HG03457 (cell line): Measurements from ENCODE around the gene CEBPE.
"Not testable (repeated sequence)": the region's sequence is repeated elsewhere in the genome, so short reads cannot be mapped to it uniquely, and the experiment has no call there.

Source experiments
- ATAC-seq: cut with Tn5 transposase; IDR thresholded peaks from one replicate; pipeline ENCODE4 v1.9.1; 2021; ENCODE audit warnings: moderate number of reproducible peaks; ENCODE audit not compliant: unreplicated experiment

CEBPE gene

GRCh38 chr14:23123419-23123818 is 4.4 kb upstream of the CEBPE start:
- ATAC-seq, result no peak

GRCh38 chr14:23122086-23122485 is 3.0 kb upstream of the CEBPE start:
- ATAC-seq, result no peak

- no peak for ATAC-seq
These were observed 2.3 kb upstream of the CEBPE start for GRCh38 chr14:23121361-23121771.

- ATAC-seq, result peak; percentile 53
These were observed 1.6 kb upstream of the CEBPE start for GRCh38 chr14:23120541-23121251.

- ATAC-seq, result no peak
These were observed 590 bp upstream of the CEBPE start for GRCh38 chr14:23119363-23120327.

- ATAC-seq, result no peak
These were observed 1.6 kb downstream of the CEBPE start for GRCh38 chr14:23117371-23118020.

- ATAC-seq, result no peak
These were observed 3.1 kb downstream of the CEBPE start for GRCh38 chr14:23115918-23116317.

- ATAC-seq, result no peak
These were observed 3.9 kb downstream of the CEBPE start for GRCh38 chr14:23115039-23115731.

GRCh38 chr14:23114669-23115038 is 4.4 kb downstream of the CEBPE start:
- no peak for ATAC-seq

GRCh38 chr14:23114120-23114458 is 5.0 kb downstream of the CEBPE start:
- ATAC-seq, result no peak

GRCh38 chr14:23113431-23114119 is 5.5 kb downstream of the CEBPE start:
- ATAC-seq, result no peak

GRCh38 chr14:23112359-23113178 is 6.5 kb downstream of the CEBPE start:
- ATAC-seq, result no peak

GRCh38 chr14:23110579-23111365 is 8.3 kb downstream of the CEBPE start:
- ATAC-seq, result no peak

- ATAC-seq, result no peak
These were observed 9.3 kb downstream of the CEBPE start for GRCh38 chr14:23109769-23110168.

GRCh38 chr14:23108169-23108568 is 10.9 kb downstream of the CEBPE start:
- ATAC-seq, result not testable (repeated sequence)

- not testable (repeated sequence) for ATAC-seq
These were observed 11.4 kb downstream of the CEBPE start for GRCh38 chr14:23107620-23108019.

GRCh38 chr14:23106747-23107045 is 12.4 kb downstream of the CEBPE start:
- ATAC-seq, result no peak

- no peak for ATAC-seq
These were observed 13.7 kb downstream of the CEBPE start for GRCh38 chr14:23105348-23105824.
